Esophagus muscularis mucosa (tissue), 4 donors: ENCODE measurements around the gene UGT1A1. TPM values are rescaled to one million over a fixed set of nuclear protein-coding genes. Genes with fewer than 3 reads are reported as not detected.
A peak's percentile ranks its signal among the peaks of the same experiment; 100 is the strongest.

Experiments used
- DNase-seq: peaks from one replicate; pipeline ENCODE4 v3.0.0-alpha.2; 2017; ENCODE audit errors: extremely low spot score
- H3K27ac ChIP-seq, 4 donors: fragments of 200-600 bp; sonication (generic); replicated peaks in 1 of 4; 1 replicate in 3 of 4; 2 replicates in 1 of 4; pipeline ENCODE4 v1.5.1; 2016 to 2019; ENCODE audit warnings: mild to moderate bottlenecking in 1 of 4
- H3K27me3 ChIP-seq, 4 donors: fragments of 200-600 bp; sonication (generic); one replicate each; pipeline versions ENCODE4 v1.5.1 to v1.6.0; 2016 to 2019
- H3K36me3 ChIP-seq, 4 donors: fragments of 200-600 bp; sonication (generic); one replicate each; pipeline ENCODE4 v1.5.1; 2016 to 2019
- H3K4me1 ChIP-seq, 4 donors: fragments of 200-600 bp; sonication (generic); one replicate each; pipeline ENCODE4 v1.5.1; 2016 to 2019
- H3K4me3 ChIP-seq, 4 donors: fragments of 200-600 bp; sonication (generic); 1 replicate in 2 of 4; 2 replicates in 2 of 4; pipeline ENCODE4 v1.5.1; 2016 to 2019; ENCODE audit warnings: mild to moderate bottlenecking in 4 of 4, moderate library complexity in 1 of 4
- H3K9me3 ChIP-seq, 4 donors: fragments of 200-600 bp; sonication (generic); 1 replicate in 3 of 4; 2 replicates in 1 of 4; pipeline ENCODE4 v1.5.1; 2016 to 2019
- EP300 ChIP-seq: sonication (generic); formaldehyde crosslinking; IDR thresholded peaks from one replicate; pipeline ENCODE4 v1.6.1; 2017; ENCODE audit warnings: antibody characterized with exemption
- POLR2A ChIP-seq: fragments of 450-650 bp; IDR thresholded peaks from one replicate; pipeline ENCODE4 v1.6.1; 2017; ENCODE audit warnings: antibody characterized with exemption, moderate library complexity, mild to moderate bottlenecking, low read depth
- POLR2AphosphoS5 ChIP-seq, 2 donors: sonication (generic); formaldehyde crosslinking; IDR thresholded peaks; one replicate each; pipeline ENCODE4 v1.6.1; 2017; ENCODE audit warnings: antibody characterized with exemption in 2 of 2
- WGBS: methylation state at CpG from one replicate; pipeline ENCODE4 v1.1.5; 2018; 5-methylcytosine and 5-hydroxymethylcytosine counted together
- intact Hi-C: fragments of 100-400 bp; cut with DNase I; formaldehyde crosslinking; loops from one replicate; pipeline ENCODE4 v1.15.1; 2023
- total RNA-seq, 4 donors: library from RNA; depleted of rRNA; stranded (reverse); fragments of >200 nt; gene quantifications; one replicate each; pipeline versions ENCODE4 v1.1.0 to v1.2.1, GENCODE V29; 2016
- TF ChIP-seq, protein P1 (sequence below), 3 experiments: fragments of 200-600 bp in 2 of 3; fragments of 450-650 bp in 1 of 3; sonication (generic) in 2 of 3; IDR thresholded peaks; one replicate each; pipeline ENCODE4 v1.5.1; 2017 to 2019; ENCODE audit warnings: antibody characterized with exemption in 3 of 3, mild to moderate bottlenecking in 2 of 3, moderate library complexity in 1 of 3

The UGT1A1 gene
- total RNA-seq, 4 donors from 2014 or later = not detected

- WGBS = 89% methylated on average over 6 of the region's 6 CpGs
- Histone ChIP-seq H3K27me3 (no peaks in the 10 kb centered on the region), H3K27ac (no peak overlapping the region), H3K9me3 (peaks cover 0 to 10% (median 3%) of the 10 kb centered on the region in 4 donors), H3K4me3 (no peak overlapping the region), H3K36me3 (no peaks in the 10 kb centered on the region), H3K4me1 (no peaks in the 10 kb centered on the region)
- no peak for DNase-seq
- TF ChIP-seq POLR2AphosphoS5 (IDR thresholded peaks at IDR 0.05) (no peak), EP300 (no peak), POLR2A (no peak)
- intact Hi-C loops = no loop called here
Measured at GRCh38 chr2:233775414-233775813, 15.3 kb downstream of the UGT1A1 start.

DNA sequence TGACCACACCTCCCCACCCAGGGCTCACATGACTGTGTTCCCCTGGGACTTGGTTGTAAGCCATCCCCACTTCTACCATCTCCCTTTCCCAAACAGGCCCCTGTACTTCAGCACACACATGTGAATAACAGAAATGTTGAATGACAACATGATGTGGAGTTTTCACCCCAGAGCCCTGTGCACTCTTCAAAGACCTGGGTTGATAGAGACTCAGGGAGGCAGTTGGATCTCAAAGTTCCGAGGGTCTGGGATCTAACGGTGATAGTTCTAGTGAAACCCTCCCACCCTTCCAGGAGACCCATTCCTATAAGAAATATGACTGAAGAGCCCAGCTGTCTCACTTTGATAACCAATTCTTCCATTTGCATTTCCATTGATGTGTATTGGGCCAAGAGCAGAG, 18.0 kb downstream of the UGT1A1 start, which contains the start of gene MROH2A:
MROH2A (plus strand) TSS at position 301 of the 400 bp plus-strand sequence. CDS start 1,029 bp downstream, outside the sequence.
- H3K27me3 ChIP-seq = no peaks in the 10 kb centered on the region
- intact Hi-C loops = no loop called here
- H3K9me3 ChIP-seq = peaks cover 0 to 10% (median 3%) of the 10 kb centered on the region in 4 donors
- H3K4me1 ChIP-seq = no peaks in the 10 kb centered on the region
- TF ChIP-seq, protein P1, sequence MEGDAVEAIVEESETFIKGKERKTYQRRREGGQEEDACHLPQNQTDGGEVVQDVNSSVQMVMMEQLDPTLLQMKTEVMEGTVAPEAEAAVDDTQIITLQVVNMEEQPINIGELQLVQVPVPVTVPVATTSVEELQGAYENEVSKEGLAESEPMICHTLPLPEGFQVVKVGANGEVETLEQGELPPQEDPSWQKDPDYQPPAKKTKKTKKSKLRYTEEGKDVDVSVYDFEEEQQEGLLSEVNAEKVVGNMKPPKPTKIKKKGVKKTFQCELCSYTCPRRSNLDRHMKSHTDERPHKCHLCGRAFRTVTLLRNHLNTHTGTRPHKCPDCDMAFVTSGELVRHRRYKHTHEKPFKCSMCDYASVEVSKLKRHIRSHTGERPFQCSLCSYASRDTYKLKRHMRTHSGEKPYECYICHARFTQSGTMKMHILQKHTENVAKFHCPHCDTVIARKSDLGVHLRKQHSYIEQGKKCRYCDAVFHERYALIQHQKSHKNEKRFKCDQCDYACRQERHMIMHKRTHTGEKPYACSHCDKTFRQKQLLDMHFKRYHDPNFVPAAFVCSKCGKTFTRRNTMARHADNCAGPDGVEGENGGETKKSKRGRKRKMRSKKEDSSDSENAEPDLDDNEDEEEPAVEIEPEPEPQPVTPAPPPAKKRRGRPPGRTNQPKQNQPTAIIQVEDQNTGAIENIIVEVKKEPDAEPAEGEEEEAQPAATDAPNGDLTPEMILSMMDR (IDR thresholded peaks at IDR 0.05) = no peak
- TF ChIP-seq POLR2AphosphoS5 (IDR thresholded peaks at IDR 0.05) (no peak), EP300 (no peak), POLR2A (no peak)
- no peak within 1 kb of the TSS for H3K27ac ChIP-seq
- H3K4me3 ChIP-seq = no peak within 1 kb of the TSS
- H3K36me3 ChIP-seq = no peaks in the 10 kb centered on the region
- DNase-seq = peak; percentile 53
- 88% methylated on average over 2 of the region's 2 CpGs for WGBS

GRCh38 chr2:233779722-233780121, 19.7 kb downstream of the UGT1A1 start:
- H3K9me3 ChIP-seq = peaks cover 0 to 10% (median 3%) of the 10 kb centered on the region in 4 donors
- H3K27ac ChIP-seq = no peak overlapping the region
- peaks cover 0 to 4% (median 0%) of the 10 kb centered on the region in 4 donors for H3K27me3 ChIP-seq
- H3K4me3 ChIP-seq = no peak overlapping the region
- 100% methylated on average over 1 of the region's 4 CpGs for WGBS
- DNase-seq = peak; percentile 81
- H3K36me3 ChIP-seq = no peaks in the 10 kb centered on the region
- intact Hi-C loops = no loop called here
- H3K4me1 ChIP-seq = no peaks in the 10 kb centered on the region
- TF ChIP-seq EP300 (no peak), POLR2AphosphoS5 (IDR thresholded peaks at IDR 0.05) (no peak), POLR2A (no peak)
- TF ChIP-seq, protein P1 (IDR thresholded peaks at IDR 0.05) = no peak

- Histone ChIP-seq H3K27ac (no peak overlapping the region), H3K4me1 (no peaks in the 10 kb centered on the region), H3K27me3 (peaks cover 0 to 9% (median 0%) of the 10 kb centered on the region in 4 donors), H3K36me3 (no peaks in the 10 kb centered on the region), H3K9me3 (peaks cover 0 to 10% (median under 1%) of the 10 kb centered on the region in 4 donors), H3K4me3 (no peak overlapping the region)
- TF ChIP-seq, protein P1 (IDR thresholded peaks at IDR 0.05) = no peak
- no peak for TF ChIP-seq EP300
- no peak for TF ChIP-seq POLR2AphosphoS5 (IDR thresholded peaks at IDR 0.05)
- no peak for TF ChIP-seq POLR2A
- intact Hi-C loops = no loop called here
- 90% methylated on average over 4 of the region's 4 CpGs for WGBS
- no peak for DNase-seq
Measured at GRCh38 chr2:233780771-233781170, 20.7 kb downstream of the UGT1A1 start.

GRCh38 chr2:233789554-233789953, 29.5 kb downstream of the UGT1A1 start:
- 93% methylated on average over 4 of the region's 7 CpGs for WGBS
- TF ChIP-seq POLR2A (no peak), EP300 (no peak), POLR2AphosphoS5 (IDR thresholded peaks at IDR 0.05) (no peak)
- TF ChIP-seq, protein P1 (IDR thresholded peaks at IDR 0.05) = no peak
- Histone ChIP-seq H3K27ac (no peak overlapping the region), H3K27me3 (peaks cover 0 to 7% (median 0%) of the 10 kb centered on the region in 4 donors), H3K9me3 (no peaks in the 10 kb centered on the region), H3K4me1 (no peaks in the 10 kb centered on the region), H3K4me3 (no peak overlapping the region), H3K36me3 (no peaks in the 10 kb centered on the region)
- no peak for DNase-seq
- intact Hi-C loops = no loop called here
